PC-3 (cell line): ENCODE measurements around the gene DLEC1. TPM values are rescaled to one million over a fixed set of nuclear protein-coding genes. Genes with fewer than 3 reads are reported as not detected.

Experiments
- ATAC-seq: fragments of 200-7000 bp; cut with Tn5 transposase; 2 replicates; pipeline ENCODE4 v1.9.1; 2020; ENCODE audit warnings: mild to moderate bottlenecking, moderate library complexity
- BruUV-seq: library from RNA; stranded (reverse); fragments of 400-500 nt; replicated peaks from 2 replicates; lab custom pipeline; 2021; lab: Mats Ljungman, UMichigan
- CTCF ChIA-PET: fragments of 300-600 bp; sonication (Branson Sonifier 250); formaldehyde crosslinking; loops from one replicate; lab custom pipeline; 2022; ENCODE audit warnings: antibody characterized with exemption; lab: Charles Lee
- POLR2A ChIA-PET: fragments of 300-600 bp; sonication (Branson Sonifier 250); formaldehyde crosslinking; loops from one replicate; lab custom pipeline; 2022; ENCODE audit warnings: antibody characterized with exemption; ENCODE audit not compliant: unreplicated experiment; lab: Charles Lee
- DNase-seq: peaks from one replicate; pipeline ENCODE4 v3.0.0-alpha.2; 2015
- H2AFZ ChIP-seq: fragments of 300-600 bp; sonication (generic); 2 replicates; pipeline ENCODE4 v1.6.0; 2016; ENCODE audit warnings: antibody characterized with exemption, low read length
- H3F3A ChIP-seq: fragments of 300-600 bp; sonication (generic); one replicate; pipeline ENCODE4 v1.6.0; 2017; ENCODE audit warnings: antibody characterized with exemption, low read length, control low read depth, mild to moderate bottlenecking; ENCODE audit not compliant: unreplicated experiment
- H3K27ac ChIP-seq: fragments of 300-600 bp; sonication (generic); 2 replicates; pipeline ENCODE4 v1.5.1; 2016; ENCODE audit warnings: mild to moderate bottlenecking, low read length
- H3K27me3 ChIP-seq: fragments of 300-600 bp; sonication (generic); 2 replicates; pipeline ENCODE4 v1.6.1; 2016; ENCODE audit warnings: low read length, mixed read lengths
- H3K36me3 ChIP-seq: fragments of 300-600 bp; sonication (generic); 2 replicates; pipeline ENCODE4 v1.6.1; 2016; ENCODE audit warnings: low read depth, mixed run types, low read length, mixed read lengths
- H3K4me1 ChIP-seq: fragments of 300-600 bp; sonication (generic); 2 replicates; pipeline ENCODE4 v1.5.1; 2016; ENCODE audit warnings: low read length; ENCODE audit not compliant: insufficient read depth
- H3K4me2 ChIP-seq: fragments of 300-600 bp; sonication (generic); 2 replicates; pipeline ENCODE4 v1.6.0; 2016; ENCODE audit warnings: low read length
- H3K4me3 ChIP-seq: fragments of 300-600 bp; sonication (generic); 2 replicates; pipeline ENCODE4 v1.5.1; 2016; ENCODE audit warnings: mild to moderate bottlenecking, low read length, mixed read lengths
- H3K79me2 ChIP-seq: fragments of 300-600 bp; sonication (generic); 2 replicates; pipeline ENCODE4 v1.6.1; 2017; ENCODE audit warnings: low read length, mixed read lengths
- H3K9ac ChIP-seq: fragments of 300-600 bp; sonication (generic); 2 replicates; pipeline ENCODE4 v1.6.0; 2016; ENCODE audit warnings: mild to moderate bottlenecking, low read length
- H3K9me2 ChIP-seq: fragments of 300-600 bp; sonication (generic); replicated peaks from 2 replicates; pipeline ENCODE4 v1.6.1; 2016; ENCODE audit warnings: mixed run types, low read length, mixed read lengths
- H3K9me3 ChIP-seq: fragments of 300-600 bp; sonication (generic); 2 replicates; pipeline ENCODE4 v1.6.1; 2016; ENCODE audit warnings: low read length, mixed read lengths
- H4K20me1 ChIP-seq: fragments of 300-600 bp; sonication (generic); 2 replicates; pipeline ENCODE4 v1.6.1; 2016; ENCODE audit warnings: low read length, mixed read lengths
- EZH2 ChIP-seq: fragments of 300-600 bp; sonication (generic); IDR thresholded peaks from one replicate; pipeline ENCODE4 v1.6.1; 2017; ENCODE audit warnings: antibody characterized with exemption, mild to moderate bottlenecking, low read length; ENCODE audit not compliant: unreplicated experiment
- EZH2phosphoT487 ChIP-seq: fragments of 300-600 bp; sonication (generic); IDR thresholded peaks from 2 replicates; pipeline ENCODE4 v1.6.1; 2018; ENCODE audit warnings: mild to moderate bottlenecking, antibody characterized with exemption, low read length, borderline replicate concordance
- intact Hi-C: fragments of 100-400 bp; cut with micrococcal nuclease; formaldehyde crosslinking; loops from 2 replicates; pipeline ENCODE4 v1.9.0; 2023
- total RNA-seq: library from RNA; depleted of rRNA; stranded (reverse); fragments of >200 nt; gene quantifications from 2 replicates; pipeline ENCODE4 v1.2.3, GENCODE V29; 2014
- TF ChIP-seq, protein P1 (sequence below): fragments of 300-600 bp; sonication (generic); conservative IDR thresholded peaks from 2 replicates; pipeline ENCODE4 v1.5.1; 2017; ENCODE audit warnings: antibody characterized with exemption, low read depth, mild to moderate bottlenecking, low read length

Gene DLEC1
- total RNA-seq, 1 experiment from 2014 or later = not detected

DNA sequence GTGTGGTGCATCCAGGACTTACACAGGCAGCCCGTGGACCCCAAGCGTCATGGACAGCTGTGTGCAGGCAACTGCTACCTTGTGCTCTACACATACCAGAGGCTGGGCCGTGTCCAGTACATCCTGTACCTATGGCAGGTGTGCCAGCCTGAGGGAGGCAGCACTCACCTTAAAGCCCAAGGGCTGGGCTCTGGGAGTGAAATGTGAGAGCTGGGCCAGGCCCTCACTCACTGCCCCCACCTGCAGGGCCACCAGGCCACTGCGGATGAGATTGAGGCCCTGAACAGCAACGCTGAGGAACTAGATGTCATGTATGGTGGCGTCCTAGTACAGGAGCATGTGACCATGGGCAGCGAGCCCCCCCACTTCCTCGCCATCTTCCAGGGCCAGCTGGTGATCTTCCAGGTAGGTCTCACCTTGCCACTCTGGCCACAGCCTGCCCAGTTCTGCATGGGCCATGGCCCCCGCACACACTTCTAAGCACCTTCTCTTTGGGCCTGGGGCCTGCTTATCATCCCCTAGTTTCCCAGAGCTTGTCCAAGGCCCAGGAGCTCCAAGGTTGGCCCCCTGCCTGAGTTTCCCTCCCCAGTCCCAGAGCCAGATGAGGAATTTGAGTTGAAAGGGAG lies 37.4 kb upstream of the DLEC1 start:
- no peak for TF ChIP-seq EZH2phosphoT487
- TF ChIP-seq, protein P1, sequence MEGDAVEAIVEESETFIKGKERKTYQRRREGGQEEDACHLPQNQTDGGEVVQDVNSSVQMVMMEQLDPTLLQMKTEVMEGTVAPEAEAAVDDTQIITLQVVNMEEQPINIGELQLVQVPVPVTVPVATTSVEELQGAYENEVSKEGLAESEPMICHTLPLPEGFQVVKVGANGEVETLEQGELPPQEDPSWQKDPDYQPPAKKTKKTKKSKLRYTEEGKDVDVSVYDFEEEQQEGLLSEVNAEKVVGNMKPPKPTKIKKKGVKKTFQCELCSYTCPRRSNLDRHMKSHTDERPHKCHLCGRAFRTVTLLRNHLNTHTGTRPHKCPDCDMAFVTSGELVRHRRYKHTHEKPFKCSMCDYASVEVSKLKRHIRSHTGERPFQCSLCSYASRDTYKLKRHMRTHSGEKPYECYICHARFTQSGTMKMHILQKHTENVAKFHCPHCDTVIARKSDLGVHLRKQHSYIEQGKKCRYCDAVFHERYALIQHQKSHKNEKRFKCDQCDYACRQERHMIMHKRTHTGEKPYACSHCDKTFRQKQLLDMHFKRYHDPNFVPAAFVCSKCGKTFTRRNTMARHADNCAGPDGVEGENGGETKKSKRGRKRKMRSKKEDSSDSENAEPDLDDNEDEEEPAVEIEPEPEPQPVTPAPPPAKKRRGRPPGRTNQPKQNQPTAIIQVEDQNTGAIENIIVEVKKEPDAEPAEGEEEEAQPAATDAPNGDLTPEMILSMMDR = peak; percentile 67
- ChIA-PET CTCF (interaction anchor here (1.1 kb wide), 1 partner anchor 345 kb away, joined by 3 read pairs; the partner anchor contains the start of gene XYLB), POLR2A (no interaction called here)
- DNase-seq (peak; percentile 68), ATAC-seq (no peak)
- Histone ChIP-seq H3K36me3 (no peaks in the 10 kb centered on the region), H3K4me1 (peaks cover 35% of the 10 kb centered on the region), H3K4me2 (no peak overlapping the region), H4K20me1 (no peaks in the 10 kb centered on the region), H3K27me3 (no peaks in the 10 kb centered on the region), H2AFZ (no peak overlapping the region), H3K27ac (no peak overlapping the region), H3K4me3 (no peak overlapping the region), H3K79me2 (no peaks in the 10 kb centered on the region), H3K9me3 (no peaks in the 10 kb centered on the region), H3F3A (no peaks in the 10 kb centered on the region), H3K9me2 (no peaks in the 10 kb centered on the region), H3K9ac (no peak overlapping the region)
- intact Hi-C loops = loop anchor here (10.0 kb wide), 2 partner anchors 453 to 483 kb away; partner anchors contain the start of gene ACVR2B
- no TSS peak for BruUV-seq

DNA sequence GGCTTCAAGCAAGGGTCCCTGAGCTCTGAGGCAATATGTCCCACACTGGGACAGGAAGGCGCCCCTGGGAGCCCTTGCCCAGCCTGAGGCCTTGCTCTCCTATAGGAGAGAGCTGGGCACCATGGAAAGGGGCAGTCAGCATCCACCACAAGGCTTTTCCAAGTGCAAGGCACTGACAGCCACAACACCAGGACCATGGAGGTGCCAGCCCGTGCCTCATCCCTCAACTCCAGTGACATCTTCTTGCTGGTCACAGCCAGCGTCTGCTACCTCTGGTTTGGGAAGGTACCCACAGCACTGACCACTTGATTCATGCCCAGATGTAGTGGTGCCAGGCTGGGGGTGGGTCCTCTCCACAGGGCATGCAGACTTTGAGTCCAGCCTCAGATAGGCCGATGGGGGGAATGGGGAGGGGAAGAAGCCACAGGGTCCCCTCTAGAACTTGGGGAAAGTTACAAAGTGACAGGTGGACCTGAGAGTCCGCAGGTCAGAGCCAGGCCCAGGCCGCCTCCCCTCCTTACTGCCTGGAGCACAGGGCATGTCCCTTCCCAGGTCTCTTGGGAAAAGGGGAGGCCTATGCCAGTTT lies 36.6 kb upstream of the DLEC1 start:
- H3K4me2 ChIP-seq = no peak overlapping the region
- no peaks in the 10 kb centered on the region for H3K9me2 ChIP-seq
- no peak overlapping the region for H3K27ac ChIP-seq
- no peak for ATAC-seq
- H3F3A ChIP-seq = no peaks in the 10 kb centered on the region
- no peaks in the 10 kb centered on the region for H3K27me3 ChIP-seq
- no peak for DNase-seq
- intact Hi-C loops = loop anchor here (10.0 kb wide), 2 partner anchors 452 to 482 kb away; partner anchors contain the start of gene ACVR2B
- CTCF ChIA-PET = interaction anchor here (0.6 kb wide), 1 partner anchor 10 kb away, joined by 3 read pairs; no protein-coding TSS in a partner anchor
- H3K36me3 ChIP-seq = no peaks in the 10 kb centered on the region
- H3K79me2 ChIP-seq = no peaks in the 10 kb centered on the region
- POLR2A ChIA-PET = no interaction called here
- no TSS peak for BruUV-seq
- no peak overlapping the region for H2AFZ ChIP-seq
- TF ChIP-seq, protein P1 = no peak
- TF ChIP-seq EZH2 (no peak), EZH2phosphoT487 (no peak)
- no peak overlapping the region for H3K4me3 ChIP-seq
- H4K20me1 ChIP-seq = no peaks in the 10 kb centered on the region
- no peak overlapping the region for H3K9ac ChIP-seq
- no peaks in the 10 kb centered on the region for H3K9me3 ChIP-seq
- H3K4me1 ChIP-seq = peaks cover 35% of the 10 kb centered on the region

DNA sequence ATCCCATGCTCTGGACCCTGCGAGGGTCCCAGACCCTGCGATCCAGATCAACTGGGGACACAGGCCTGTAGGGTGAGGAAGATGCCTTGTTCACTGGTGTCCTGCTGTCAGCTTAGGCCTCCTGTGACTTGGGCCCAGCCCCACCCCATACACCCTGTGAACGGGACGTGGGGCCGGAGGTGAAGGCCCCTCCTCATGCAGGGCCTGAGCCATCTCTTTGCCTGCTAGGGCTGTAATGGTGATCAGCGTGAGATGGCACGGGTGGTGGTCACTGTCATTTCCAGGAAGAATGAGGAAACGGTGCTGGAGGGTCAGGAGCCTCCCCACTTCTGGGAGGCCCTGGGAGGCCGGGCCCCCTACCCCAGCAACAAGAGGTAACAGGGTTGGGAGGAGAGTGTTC lies 36.1 kb upstream of the DLEC1 start:
- Histone ChIP-seq H3K36me3 (no peaks in the 10 kb centered on the region), H3K9me2 (no peaks in the 10 kb centered on the region), H3K4me2 (no peak overlapping the region), H3K9ac (no peak overlapping the region), H4K20me1 (no peaks in the 10 kb centered on the region), H3K27ac (no peak overlapping the region), H3K9me3 (no peaks in the 10 kb centered on the region), H3K4me1 (peaks cover 35% of the 10 kb centered on the region), H3F3A (no peaks in the 10 kb centered on the region), H3K79me2 (no peaks in the 10 kb centered on the region), H3K4me3 (no peak overlapping the region), H2AFZ (no peak overlapping the region), H3K27me3 (no peaks in the 10 kb centered on the region)
- ATAC-seq (no peak), DNase-seq (no peak)
- POLR2A ChIA-PET = no interaction called here
- TF ChIP-seq, protein P1 = no peak
- TF ChIP-seq EZH2 = no peak
- no peak for TF ChIP-seq EZH2phosphoT487
- intact Hi-C loops = loop anchor here (10.0 kb wide), 2 partner anchors 452 to 482 kb away; partner anchors contain the start of gene ACVR2B
- no TSS peak for BruUV-seq
- CTCF ChIA-PET = interaction anchor here (1.2 kb wide), 1 partner anchor 28 kb away, joined by 11 read pairs; no protein-coding TSS in a partner anchor
